ENCODE results near the gene SH3PXD2A.

SH3PXD2A gene

DNA sequence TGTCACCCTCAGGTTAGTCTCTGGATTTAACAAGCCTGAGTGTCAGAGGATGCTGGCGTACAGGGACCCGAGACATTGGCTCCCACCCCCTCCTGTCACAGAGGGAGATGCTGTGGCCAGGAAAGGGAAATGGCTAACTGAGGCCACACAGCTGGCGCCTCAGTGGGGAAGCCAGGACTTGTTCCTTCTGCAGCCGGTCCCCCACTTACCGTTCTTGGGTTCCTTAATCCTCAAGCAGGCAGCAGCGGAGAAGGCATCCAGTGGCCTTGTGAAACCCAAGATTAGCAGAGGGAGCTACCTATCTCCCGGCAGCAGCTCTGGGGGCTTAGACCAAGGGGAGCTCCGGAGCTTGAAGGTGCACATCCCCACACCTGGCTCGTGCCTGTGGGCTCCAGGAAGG is 296.5 kb downstream of the SH3PXD2A start:
- DNase-seq (ENCODE audit: low read depth), result no peak

DNA sequence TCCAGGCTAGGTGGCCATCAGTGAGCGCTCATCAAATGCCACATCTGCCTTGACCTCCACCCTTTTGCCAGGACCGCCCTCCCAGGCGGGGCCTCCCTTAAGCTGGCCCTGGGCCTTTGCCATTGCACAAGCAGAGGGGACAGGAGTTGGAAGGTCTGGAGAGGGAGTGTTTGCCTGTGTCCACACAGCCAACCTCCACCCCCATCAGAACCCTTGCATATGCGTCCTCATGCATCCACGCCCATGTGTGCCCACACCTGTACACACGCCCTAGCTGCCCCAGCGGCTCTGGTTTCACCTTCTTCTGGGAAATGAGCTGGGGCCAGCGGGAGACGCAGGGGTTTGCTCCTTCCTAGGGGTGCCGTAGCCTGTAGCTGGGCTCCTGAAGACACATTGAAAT is 297.9 kb downstream of the SH3PXD2A start:
- no peak for DNase-seq (ENCODE audit: low read depth)

DNA sequence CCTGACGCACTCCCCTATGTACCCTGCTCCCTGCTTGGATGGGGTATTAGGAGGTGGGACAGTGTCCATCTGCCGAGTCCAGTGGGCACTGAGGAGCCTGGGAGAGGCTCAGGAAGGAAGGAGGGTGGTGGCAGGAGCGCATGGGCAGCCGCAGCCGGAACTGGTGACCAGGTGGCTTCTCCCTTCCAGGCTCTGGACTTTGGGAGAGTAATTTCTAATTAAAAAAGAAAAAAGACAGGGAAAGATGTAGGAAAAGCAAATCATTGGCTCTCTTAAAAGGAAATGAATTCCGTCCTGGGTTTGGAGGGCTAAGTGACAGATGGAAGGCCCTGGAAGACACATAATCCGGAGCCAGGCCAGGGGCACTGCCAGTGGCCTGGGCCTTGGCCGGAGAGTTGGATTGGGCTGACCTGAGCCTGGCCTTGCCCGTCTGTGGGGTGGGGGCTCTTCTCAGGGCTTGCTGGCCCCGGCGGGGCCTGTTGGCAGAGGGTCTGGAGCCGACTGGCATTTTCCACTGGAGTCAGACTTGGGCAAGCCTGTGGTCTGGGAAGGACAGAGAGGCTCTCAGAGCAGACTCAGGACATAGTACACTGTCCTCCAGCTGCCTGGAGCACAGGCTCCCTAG is 298.9 kb downstream of the SH3PXD2A start:
- no peak for DNase-seq (ENCODE audit: low read depth)

DNA sequence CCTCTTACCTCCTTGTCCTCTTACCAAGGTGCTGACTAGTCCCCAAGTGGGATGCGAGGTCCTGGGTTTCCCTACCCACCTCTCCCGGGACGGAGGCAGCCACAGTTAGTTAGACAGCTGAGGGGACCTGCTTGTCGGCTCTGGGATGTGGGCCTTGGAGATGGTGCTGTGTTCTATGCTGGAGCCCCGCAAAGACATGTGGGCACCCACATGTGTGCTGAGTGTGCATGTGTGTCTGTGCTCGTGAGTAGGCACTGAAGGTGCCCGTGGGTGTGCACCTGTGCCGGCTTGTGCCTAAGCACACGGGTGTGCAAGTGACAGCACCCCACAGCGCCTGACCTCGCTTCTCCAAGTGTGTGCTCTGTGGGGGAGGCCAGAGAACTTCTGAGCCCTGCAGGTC is 299.7 kb downstream of the SH3PXD2A start:
- DNase-seq (ENCODE audit: low read depth), result no peak

DNA sequence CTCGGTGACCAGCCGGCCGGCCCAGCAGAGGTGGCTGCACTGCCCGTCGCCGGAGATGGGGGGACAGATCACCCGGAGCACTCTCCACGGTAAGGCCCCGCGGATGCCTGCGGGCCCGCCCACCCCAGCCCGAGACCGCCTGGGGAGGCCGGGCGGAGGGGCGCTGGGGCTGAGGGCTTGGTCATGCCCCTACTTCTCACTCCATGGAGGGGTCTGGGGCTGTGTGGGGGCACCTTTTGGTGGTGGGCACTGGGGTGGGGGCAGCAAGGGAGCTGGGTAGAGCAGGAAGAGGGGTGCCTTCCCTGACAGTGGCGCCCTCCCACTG is 300.1 kb downstream of the SH3PXD2A start:
- no peak for DNase-seq (ENCODE audit: low read depth)

DNA sequence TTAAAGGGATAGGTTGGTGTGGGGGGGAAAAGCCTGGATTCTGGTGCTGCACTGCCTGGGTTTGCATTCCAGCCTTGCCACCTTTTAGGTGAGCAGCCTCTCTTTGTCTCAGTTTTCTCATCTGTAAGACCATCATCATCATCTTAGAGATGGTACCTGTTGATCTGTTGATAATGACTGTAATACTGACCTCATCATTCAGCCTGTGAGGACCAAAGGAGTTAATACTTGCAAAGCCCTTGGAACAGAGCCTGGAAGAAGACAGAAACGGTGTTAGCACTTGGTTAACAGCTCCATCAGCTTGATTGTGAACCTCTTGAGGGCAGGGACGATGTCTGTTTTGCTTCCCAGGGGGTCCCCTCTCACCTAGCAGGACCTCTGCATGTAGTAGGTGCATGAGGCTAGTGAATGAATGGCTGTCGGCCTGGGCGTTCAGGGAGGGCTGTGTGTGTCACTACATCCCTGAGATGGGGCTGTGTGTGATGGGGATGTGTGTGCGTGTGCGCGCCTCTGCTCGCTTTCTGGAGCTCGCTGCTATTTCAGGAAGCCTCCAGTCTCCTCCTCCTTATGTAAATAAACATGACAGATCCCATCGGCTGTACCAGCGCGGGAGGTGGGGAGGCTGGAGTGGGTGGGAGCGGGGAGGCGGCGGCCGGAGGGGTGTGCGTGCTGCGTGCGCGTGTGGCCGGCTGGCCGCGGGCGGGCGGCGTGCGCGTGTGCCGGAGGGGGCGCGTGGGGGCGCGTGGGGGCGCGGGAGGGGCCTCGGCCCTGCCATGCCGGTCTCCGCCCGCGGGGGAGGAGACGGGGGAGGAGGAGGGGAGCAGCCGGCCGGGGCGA is 300.7 kb downstream of the SH3PXD2A start:
- no peak for DNase-seq (ENCODE audit: low read depth)

DNA sequence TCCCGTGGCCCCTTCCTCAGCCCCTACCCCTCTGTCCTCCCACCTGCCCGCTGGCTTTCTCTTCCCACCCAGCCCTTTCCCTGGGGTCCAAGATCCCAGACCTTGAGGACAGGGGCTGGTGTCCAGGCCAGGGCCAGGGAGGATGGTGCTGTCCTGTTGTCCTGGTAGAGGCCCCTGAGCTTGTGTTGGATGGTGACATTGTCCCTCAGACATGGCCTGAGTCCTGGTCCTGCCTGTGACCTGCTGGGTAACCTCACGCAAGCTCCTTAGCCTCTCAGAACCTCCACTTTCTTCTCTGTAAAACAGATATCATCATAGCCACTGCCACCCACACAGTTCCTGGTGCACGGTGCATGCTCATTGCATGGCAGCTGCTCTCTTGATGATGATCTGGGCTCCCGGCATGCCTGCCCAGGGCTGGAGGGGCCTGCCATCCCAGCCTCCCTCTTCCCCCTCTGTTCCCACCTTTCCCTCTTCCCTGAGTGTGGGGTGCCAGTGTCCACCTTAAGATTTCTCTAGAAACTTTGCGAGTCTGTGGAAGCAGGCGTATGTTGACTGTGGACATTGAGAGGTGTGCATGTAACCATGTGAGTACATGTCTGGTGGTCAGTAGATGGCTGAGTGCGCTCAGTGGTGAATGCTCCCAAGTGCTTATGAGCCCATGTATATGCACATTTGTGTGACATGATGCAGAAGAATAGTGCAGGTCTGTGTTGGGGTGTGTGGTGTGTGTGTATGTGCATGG is 301.5 kb downstream of the SH3PXD2A start:
- DNase-seq (ENCODE audit: low read depth), result peak; percentile 28

DNA sequence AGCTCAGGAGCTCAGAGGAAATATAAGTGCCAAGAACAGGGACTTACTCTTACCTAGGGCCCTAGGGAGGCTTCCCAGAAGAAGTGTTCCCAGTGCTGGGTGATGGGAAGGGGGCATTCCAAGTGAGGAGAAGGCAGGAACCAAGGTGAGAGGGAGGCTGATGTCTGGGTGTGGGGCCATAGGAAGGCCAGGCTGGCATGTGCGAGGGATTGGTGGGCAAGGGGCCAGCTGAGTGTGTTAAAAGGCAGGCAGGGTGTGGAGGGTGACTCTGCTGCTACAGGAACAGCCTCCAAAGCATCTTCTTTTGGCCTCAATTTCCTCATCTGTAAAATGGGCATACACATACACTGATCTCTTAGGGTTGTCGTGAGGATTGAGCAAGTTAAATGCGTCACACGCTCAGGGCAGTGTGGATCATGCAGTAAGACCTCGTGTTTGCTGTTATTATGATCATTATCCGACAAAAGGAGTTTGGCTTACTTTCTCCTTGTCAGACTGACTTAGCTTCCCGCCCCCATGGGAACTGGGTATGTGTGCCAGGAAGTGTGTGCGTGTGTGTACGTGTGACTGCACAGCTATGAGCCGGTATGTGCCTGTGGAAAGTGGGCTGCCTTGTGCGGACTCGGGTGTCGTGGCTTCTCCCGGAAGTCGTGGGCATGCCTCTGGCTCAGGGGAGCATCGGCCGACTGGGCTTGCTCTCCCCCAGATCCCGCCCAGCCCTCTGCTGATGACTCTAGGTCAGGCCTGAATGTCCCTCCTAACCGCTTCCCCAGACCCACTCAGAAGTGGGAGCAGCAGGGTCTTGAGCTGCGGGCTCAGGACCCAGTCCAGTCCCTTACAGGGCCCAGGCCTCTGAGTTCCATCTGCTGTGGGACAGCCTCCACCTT is 302.3 kb downstream of the SH3PXD2A start:
- no peak for DNase-seq (ENCODE audit: low read depth)

DNA sequence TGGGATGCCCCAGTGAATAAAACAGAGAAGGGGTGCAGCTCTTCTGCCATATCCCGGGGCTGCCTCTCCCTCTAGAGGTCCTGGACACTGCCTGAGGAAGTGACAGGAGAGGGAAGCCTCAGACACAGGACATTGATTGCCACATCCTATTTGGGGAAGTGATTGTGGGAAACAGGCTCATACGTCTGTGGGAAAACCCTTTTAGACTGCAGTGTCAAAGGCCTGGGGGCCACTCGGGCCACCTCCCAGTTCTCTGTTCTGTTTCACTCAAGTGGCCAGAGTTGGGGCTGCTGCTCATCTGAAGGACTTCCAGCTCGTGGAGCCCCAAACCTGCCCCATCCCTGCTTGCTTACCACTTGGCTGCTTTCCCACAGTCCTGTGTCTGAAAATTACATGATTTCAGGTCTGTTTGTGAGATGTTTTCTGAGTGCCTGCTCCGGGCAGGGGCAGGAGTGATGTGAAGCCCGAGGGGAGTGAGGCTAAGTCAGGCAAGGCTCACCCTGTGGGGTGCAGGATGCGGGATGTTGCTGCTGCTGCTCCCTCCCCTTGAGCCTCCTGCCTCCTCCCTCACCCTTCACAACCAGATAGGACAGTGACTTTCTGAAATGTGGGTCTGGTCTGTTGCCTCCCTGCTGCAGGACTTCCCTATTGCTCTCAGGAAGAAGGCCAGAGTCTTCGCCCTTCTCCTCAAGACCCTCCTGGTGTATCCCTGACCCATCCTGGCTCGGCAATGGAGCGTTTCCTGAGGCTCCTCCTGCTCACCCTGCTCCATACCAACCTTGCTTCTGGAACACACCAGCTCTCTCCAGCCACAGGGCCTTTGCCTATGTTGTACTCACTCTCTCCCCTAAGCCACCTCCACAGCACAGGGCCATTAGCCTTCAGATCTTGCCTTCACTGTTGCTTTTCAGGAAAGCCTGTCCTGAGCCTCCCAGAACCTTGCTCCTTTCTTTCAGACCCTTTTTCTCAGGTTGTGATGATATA is 303.5 kb downstream of the SH3PXD2A start:
- DNase-seq (ENCODE audit: low read depth), result no peak

DNA sequence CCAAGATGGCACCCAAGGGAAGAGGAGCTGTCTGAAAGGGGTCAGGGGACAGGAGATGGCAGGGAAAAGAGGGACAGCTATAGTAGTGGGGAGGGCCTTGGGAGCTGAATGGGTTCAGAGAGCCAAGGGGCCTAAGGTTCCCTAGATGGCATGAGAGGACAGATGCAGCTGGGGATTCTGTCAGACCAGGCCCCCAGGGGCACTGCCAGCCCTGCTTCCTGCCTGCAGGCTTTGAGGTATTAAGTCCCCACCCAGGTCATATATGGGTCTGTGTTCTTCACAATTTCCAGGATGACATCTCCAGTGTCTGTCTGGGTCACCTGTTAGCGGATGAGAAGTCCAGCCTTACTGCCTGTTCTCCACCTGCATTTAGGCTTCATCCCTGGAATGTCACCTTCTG is 305.1 kb downstream of the SH3PXD2A start:
- no peak for DNase-seq (ENCODE audit: low read depth)

DNA sequence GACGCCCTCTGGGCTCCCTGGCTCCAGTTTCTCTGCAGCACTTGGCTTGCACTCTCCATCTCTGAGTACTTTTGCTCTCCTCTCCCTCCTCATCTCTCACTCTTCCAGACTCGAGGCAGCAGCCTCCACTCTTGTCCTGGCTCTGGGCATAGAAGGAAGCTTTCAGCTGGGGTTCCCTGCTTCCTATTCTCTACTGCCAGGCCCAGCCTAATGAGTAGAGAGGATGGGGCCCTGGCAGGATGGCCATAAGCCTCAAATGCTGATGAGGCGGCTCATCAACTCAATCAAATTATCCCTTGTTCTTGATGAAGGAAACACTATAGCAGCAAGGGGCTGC is 306.1 kb downstream of the SH3PXD2A start:
- no peak for DNase-seq (ENCODE audit: low read depth)

DNA sequence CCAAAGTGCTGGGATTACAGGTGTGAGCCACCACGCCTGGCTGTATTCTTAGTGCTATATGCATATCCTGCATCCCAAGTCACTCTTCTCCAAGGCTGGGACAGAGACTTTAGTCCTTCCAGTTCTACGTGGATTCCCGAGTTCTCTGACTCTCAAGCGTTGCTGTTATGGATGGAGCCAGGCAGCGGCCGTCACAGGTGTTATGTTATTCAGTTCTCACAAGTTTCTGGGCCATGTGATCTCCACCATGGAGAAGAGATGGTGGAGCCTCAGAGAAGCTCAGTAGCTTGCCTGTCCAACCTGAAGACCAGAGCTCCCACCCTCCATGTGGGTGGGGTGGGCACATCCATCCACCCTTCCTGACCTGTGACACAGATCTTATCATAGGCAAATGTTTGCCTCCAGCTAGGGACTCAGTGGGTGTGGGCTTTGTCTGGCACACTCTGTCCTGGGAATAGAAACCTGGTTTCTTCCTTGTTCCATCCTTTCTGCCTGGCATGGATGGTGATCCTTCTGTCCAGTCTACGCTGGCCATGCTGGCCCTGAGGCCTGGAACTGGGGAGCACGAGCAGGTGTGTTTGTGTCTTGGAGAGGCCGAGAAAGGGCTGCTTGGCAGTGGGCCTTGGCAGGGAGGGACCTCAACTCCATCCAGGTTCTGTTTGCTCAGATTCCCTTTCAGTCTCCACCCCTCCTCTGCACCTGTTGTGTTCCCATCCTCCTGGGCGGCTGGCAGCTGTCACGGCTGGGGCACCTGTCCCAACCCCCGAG is 306.6 kb downstream of the SH3PXD2A start:
- DNase-seq (ENCODE audit: low read depth), result no peak

DNA sequence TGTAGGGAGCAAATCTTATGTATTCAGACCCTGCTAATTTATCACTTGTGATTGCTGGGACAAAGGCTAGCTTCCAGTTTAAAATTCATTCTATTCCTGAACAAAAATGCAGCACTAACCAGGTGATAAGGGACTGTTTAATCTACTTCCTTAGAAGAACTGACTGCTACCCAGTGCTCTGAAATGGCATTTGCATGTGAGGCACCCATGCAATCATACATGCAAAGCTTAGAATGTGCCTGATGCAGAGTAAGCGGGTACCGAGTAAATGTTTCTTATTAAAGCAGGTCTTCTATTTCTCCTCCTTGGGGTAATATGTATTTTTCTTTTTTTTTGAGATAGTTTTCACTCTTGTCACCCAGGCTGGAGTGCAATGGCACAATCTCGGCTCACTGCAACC is 307.4 kb downstream of the SH3PXD2A start:
- DNase-seq (ENCODE audit: low read depth), result no peak

DNA sequence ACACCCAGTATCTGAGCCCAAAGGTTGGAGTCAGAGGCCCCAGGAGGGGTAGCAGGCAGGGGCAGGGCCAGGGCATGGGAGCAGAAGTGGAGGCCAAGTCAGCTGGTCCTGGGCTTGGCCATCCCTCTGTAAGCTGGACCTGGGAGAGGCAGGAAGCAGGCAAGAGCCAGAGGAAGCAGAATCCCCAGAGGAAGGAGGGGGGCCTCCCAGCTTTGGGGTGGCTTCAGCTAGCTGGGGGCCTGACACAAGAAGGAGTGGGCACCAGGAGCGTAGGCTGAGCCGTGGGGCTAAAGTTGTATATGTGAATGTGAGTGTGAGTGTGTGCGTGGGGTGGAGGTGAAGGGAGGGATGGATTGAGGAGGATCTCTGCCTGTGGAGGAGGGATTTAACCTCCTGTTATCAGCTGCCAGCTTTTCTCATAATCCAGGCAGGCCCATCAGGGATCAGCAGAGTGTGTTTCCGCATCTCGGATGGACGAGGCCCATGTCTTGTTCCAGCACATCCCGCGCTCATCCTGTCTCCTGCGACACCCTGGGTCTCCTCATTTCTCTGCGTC is 307.9 kb downstream of the SH3PXD2A start:
- DNase-seq (ENCODE audit: low read depth), result no peak

DNA sequence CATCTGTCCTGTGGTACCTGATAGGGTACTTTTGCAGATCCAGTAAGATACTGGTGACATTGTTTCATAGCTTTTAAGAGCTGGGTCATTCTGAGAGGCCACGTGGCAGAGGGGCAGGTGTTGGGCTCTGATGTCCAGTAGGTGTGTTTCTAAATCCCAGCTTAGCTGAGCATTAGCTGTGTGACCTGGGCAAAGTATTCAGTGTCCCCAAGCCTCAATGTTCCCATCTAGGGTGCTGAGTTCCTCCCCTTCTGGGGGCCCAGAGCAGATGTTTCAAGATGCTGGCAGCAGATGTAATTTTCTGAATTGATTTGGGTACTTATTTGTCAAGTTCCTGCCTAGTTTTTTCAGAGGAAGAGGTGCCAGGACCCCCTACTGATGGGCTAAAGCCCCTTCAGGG is 309.0 kb downstream of the SH3PXD2A start:
- no peak for DNase-seq (ENCODE audit: low read depth)

DNA sequence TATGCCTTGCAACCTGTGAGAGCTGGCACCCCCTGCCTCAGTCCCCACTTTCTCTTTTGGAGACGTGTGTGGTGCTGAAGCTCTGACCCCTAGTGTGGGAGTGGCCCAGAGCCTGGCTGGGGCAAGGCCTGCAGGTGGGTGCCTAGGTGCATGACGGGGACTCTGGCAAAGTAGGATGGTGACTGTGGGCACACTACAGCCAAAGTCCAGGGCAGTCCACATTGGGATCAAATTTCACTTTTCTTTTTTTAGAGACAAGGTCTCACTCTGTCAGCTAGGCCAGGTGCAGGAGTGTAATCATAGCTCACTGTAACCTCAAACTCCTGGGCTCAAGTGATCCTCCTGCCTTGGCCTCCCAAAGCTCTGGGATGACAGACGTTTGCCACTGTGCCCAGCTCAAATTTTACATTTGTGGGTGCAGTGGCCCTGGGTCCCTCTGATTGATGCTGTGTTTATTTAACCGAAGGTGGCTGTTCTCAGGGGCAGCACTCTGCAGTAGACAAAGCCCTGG is 309.6 kb downstream of the SH3PXD2A start:
- no peak for DNase-seq (ENCODE audit: low read depth)

DNA sequence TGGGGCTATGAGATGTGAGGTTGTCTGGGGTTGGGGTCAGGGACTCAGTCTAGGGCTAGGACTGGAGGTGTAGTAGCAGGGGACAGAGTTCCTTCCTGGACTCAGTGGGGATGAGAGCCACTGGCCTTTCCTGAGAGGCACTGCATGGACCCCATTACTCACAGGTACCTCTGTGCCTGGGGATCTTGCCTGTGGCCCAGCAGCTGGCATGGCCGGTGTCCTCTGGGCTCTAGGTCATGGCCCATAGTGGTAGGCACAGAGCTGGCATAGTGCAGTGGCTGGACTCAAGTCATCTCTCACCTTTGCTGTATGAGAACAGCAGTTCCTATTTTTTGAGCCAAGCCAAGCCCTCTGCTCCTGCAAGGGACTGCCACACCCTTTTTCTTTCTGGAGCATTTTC is 310.0 kb downstream of the SH3PXD2A start:
- DNase-seq (ENCODE audit: low read depth), result no peak

DNA sequence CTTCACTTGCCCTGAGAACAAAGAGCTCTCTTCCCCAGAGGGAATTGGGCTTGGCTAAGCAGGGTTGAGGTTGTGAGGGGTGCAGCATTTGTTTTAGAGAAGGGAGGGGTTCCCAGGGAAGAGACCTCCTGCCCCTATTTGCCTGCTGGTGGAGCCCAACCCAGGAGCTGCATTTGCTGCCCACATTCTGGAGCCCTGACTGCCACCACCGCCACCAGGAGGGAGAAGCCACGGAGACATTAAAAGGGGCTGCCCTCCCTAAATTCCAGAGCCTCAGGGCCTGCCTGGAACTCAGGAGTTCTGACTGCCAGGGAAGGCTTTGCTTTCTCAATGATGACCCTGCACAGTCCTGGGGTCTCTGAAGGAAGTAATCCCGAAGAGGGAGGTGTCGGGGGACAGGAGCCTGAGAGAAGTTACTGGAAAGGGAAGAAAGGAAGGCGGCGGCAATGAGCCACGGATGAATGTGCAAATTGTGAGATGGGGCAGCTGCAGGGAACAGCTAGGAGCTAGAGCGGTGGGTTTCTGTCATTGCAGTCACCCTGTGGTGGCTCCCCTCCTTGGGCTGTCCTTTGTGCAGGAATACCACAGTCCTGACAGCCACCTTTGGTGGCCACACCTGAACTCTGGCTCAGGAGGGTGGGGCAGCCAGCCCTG is 310.6 kb downstream of the SH3PXD2A start:
- no peak for DNase-seq (ENCODE audit: low read depth)

All from activated T-cell treated with anti-CD3 and anti-CD28 coated beads for 24 hours (primary cell).